Astrocyte (in vitro differentiated cells and primary cell): ENCODE results near the gene NPAT. TPM values are rescaled to one million over a fixed set of nuclear protein-coding genes. Genes with fewer than 3 reads are reported as not detected.
A peak's percentile ranks its signal among the peaks of the same experiment; 100 is the strongest.

Source experiments
- DNase-seq: peaks from one replicate; pipeline ENCODE4 v3.0.0-alpha.2; 2010; ENCODE audit warnings: low read depth
- FAIRE-seq: peaks from 2 replicates; lab custom pipeline; 2011; peaks lifted over from hg19 to GRCh38; lab: Jason Lieb, UNC
- H2AFZ ChIP-seq: 2 replicates; pipeline ENCODE4 v1.6.0; 2012; ENCODE audit warnings: low read depth, low read length, inconsistent platforms
- H3K27ac ChIP-seq: 2 replicates; pipeline ENCODE4 v1.5.1; 2011; ENCODE audit warnings: low read depth, low read length, inconsistent platforms
- H3K27me3 ChIP-seq: 2 replicates; pipeline ENCODE4 v1.6.0; 2011; ENCODE audit warnings: low read length, inconsistent platforms; ENCODE audit not compliant: insufficient read depth
- H3K36me3 ChIP-seq: 2 replicates; pipeline ENCODE4 v1.5.1; 2011; ENCODE audit warnings: low read length, inconsistent platforms; ENCODE audit not compliant: insufficient read depth
- H3K4me1 ChIP-seq: 2 replicates; pipeline ENCODE4 v1.5.1; 2011; ENCODE audit warnings: low read length, inconsistent platforms; ENCODE audit not compliant: insufficient read depth
- H3K4me2 ChIP-seq: 2 replicates; pipeline ENCODE4 v1.6.0; 2012; ENCODE audit warnings: low read length, inconsistent platforms
- H3K4me3 ChIP-seq: 2 replicates; pipeline ENCODE4 v1.5.1; 2011; ENCODE audit warnings: low read depth, mild to moderate bottlenecking, low read length, inconsistent platforms; ENCODE audit not compliant: insufficient read depth
- H3K79me2 ChIP-seq: 2 replicates; pipeline ENCODE4 v1.6.0; 2012; ENCODE audit warnings: mild to moderate bottlenecking, low read length, inconsistent platforms; ENCODE audit not compliant: insufficient read depth
- H3K9ac ChIP-seq: 2 replicates; pipeline ENCODE4 v1.6.0; 2012; ENCODE audit warnings: mild to moderate bottlenecking, low read length, inconsistent platforms
- H3K9me3 ChIP-seq: 2 replicates; pipeline ENCODE4 v1.5.1; 2012; ENCODE audit warnings: low read depth, mild to moderate bottlenecking, low read length, inconsistent platforms; ENCODE audit not compliant: insufficient read depth
- H4K20me1 ChIP-seq: 2 replicates; pipeline ENCODE4 v1.6.0; 2012; ENCODE audit warnings: low read length, inconsistent platforms; ENCODE audit not compliant: insufficient read depth
- H3K27ac Mint-ChIP-seq: one replicate; pipeline ENCODE4 v1.8.0; 2021; ENCODE audit warnings: mild to moderate bottlenecking, mixed read lengths; ENCODE audit not compliant: unreplicated experiment
- H3K27me3 Mint-ChIP-seq: one replicate; pipeline ENCODE4 v1.8.0; 2021; ENCODE audit warnings: low read depth, mixed read lengths; ENCODE audit not compliant: unreplicated experiment
- H3K36me3 Mint-ChIP-seq: one replicate; pipeline ENCODE4 v1.8.0; 2021; ENCODE audit warnings: low read depth, mixed read lengths; ENCODE audit not compliant: unreplicated experiment
- H3K4me1 Mint-ChIP-seq: one replicate; pipeline ENCODE4 v1.8.0; 2021; ENCODE audit warnings: low read depth, mixed read lengths; ENCODE audit not compliant: unreplicated experiment
- H3K4me3 Mint-ChIP-seq: one replicate; pipeline ENCODE4 v1.8.0; 2021; ENCODE audit warnings: mild to moderate bottlenecking, moderate library complexity, mixed read lengths; ENCODE audit not compliant: unreplicated experiment
- H3K9me3 Mint-ChIP-seq: one replicate; pipeline ENCODE4 v1.8.0; 2021; ENCODE audit warnings: mild to moderate bottlenecking, mixed read lengths; ENCODE audit not compliant: unreplicated experiment
- CTCF ChIP-seq: IDR thresholded peaks from 2 replicates; pipeline ENCODE4 v1.5.1; 2011; ENCODE audit warnings: low read depth, mild to moderate bottlenecking, inconsistent platforms, low read length, moderate library complexity; ENCODE audit not compliant: insufficient read depth
- EZH2 ChIP-seq: IDR thresholded peaks from 2 replicates; pipeline ENCODE4 v1.6.1; 2012; ENCODE audit warnings: mild to moderate bottlenecking, low read length, inconsistent platforms; ENCODE audit not compliant: insufficient read depth
- total RNA-seq: library from RNA; stranded (reverse); gene quantifications from 2 replicates; pipeline ENCODE4 v1.2.1, GENCODE V29; 2021

Gene NPAT
- total RNA-seq, 1 donor from 2014 or later, result 10.4 TPM

- no peak overlapping the region for H2AFZ ChIP-seq
- Mint-ChIP-seq H3K9me3 (no peaks in the 10 kb centered on the region), H3K4me3 (no peak overlapping the region), H3K27ac (peak overlapping the region; percentile 34), H3K4me1 (peaks cover 16% of the 10 kb centered on the region), H3K36me3 (peaks cover 6% of the 10 kb centered on the region), H3K27me3 (no peaks in the 10 kb centered on the region)
- H3K4me1 ChIP-seq, result peaks cover 13% of the 10 kb centered on the region
- no peaks in the 10 kb centered on the region for H3K27me3 ChIP-seq
- H3K9me3 ChIP-seq, result no peaks in the 10 kb centered on the region
- no peaks in the 10 kb centered on the region for H3K79me2 ChIP-seq
- H3K4me2 ChIP-seq, result no peak overlapping the region
- peaks cover 2% of the 10 kb centered on the region for H3K36me3 ChIP-seq
- no peak overlapping the region for H3K4me3 ChIP-seq
- no peaks in the 10 kb centered on the region for H4K20me1 ChIP-seq
- FAIRE-seq (no peak), DNase-seq (no peak)
- TF ChIP-seq CTCF (no peak), EZH2 (no peak)
- H3K9ac ChIP-seq, result no peak overlapping the region
- H3K27ac ChIP-seq, result no peak overlapping the region
Observed at GRCh38 chr11:108111126-108111525, 111.3 kb downstream of the NPAT start.

Other genes starting within 250 kb of the NPAT start
- gene CUL5, start 213.7 kb downstream of the NPAT start, total RNA-seq, result 40.9 and 41.1 TPM in 2 replicates
- 36.4 and 48.1 TPM in 2 replicates for gene ACAT1, start 101.1 kb downstream of the NPAT start, total RNA-seq
- 51.2 and 59.0 TPM in 2 replicates for gene ATM, start 429 bp upstream of the NPAT start, total RNA-seq
- gene C11orf65, start 244.9 kb upstream of the NPAT start, total RNA-seq, result 0.77 and 1.00 TPM in 2 replicates